ENCODE measurements around the gene HTRA2.

GRCh38 chr2:74551530-74551929 is 21.8 kb downstream of the HTRA2 start:
- TF ChIP-seq EZH2phosphoT487 (IDR thresholded peaks at IDR 0.05; ENCODE audit: low read depth): no peak
- no peak for TF ChIP-seq CTCF (IDR thresholded peaks at IDR 0.05; ENCODE audit: low read depth, low read length)
